NCI-H187 (cell line): Measurements from ENCODE around the gene SCO2.
A peak's percentile ranks its signal among the peaks of the same experiment; 100 is the strongest.

Source experiments
- DNase-seq, 2 experiments: peaks; one replicate each; lab custom pipeline; 2025; lab: John Stamatoyannopoulos, UW

SCO2 gene, protein sequence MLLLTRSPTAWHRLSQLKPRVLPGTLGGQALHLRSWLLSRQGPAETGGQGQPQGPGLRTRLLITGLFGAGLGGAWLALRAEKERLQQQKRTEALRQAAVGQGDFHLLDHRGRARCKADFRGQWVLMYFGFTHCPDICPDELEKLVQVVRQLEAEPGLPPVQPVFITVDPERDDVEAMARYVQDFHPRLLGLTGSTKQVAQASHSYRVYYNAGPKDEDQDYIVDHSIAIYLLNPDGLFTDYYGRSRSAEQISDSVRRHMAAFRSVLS

DNA sequence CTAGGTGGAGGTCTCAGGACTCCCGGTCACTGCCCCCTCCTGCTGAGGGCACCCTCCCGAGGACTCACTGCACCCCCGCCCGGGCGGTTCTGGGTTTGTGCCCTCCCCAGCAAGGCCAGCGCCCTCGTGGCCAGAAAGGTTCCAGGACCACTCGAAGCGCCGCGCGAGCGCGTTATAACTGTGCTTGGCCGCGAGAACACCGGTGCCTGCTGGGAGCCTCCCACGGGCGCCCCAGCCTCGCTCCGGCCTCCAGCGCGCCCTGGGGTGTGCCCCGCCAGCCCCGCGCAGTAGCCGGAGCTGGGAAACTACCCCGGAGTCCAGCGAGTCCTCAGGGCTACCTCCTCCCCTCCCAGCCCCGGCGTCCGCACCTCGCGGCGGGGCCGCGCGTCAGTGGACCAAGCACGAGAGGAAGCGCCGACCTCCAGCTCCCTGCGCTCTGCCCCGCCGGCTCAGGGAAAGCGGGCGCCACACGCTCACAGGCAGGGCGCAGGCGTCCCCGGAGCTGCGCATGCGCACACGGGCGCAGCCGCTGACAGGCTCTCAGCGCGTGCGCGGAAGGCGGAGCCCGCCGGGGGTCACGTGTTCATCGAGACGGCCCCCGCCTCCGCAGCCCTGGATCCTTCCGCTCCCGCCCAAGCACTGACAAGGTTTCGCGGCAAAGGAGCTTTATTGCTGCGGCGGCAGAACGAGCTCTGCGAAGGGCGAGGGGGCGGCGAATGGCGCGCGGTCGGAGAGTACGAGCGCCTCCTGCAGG lies at the start of gene SCO2:
Gene SCO2, minus strand, starts transcription at position 495 of the 754 bp plus-strand sequence. CDS start 1,187 bp downstream, outside the sequence.
- DNase-seq, result peak; percentile 14 to 59

DNA sequence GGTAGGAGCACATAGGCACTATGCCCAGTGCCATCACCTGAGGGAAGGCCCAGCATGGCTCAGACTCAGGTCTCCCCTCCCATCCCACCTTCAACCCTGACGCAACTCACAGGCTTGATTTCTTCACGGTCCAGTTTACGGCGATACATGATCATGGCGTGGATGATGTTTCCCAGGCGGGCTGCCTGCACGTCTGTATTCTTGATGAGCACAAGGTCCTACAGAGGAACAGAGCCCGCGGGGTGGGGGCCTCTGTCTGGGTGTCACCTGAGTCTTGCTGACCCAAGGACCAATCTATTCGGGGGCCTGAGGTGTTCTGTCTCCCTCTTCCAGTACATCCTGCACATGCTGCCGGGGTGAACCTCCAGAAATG lies 49.0 kb upstream of the SCO2 start:
- DNase-seq, result no peak

DNA sequence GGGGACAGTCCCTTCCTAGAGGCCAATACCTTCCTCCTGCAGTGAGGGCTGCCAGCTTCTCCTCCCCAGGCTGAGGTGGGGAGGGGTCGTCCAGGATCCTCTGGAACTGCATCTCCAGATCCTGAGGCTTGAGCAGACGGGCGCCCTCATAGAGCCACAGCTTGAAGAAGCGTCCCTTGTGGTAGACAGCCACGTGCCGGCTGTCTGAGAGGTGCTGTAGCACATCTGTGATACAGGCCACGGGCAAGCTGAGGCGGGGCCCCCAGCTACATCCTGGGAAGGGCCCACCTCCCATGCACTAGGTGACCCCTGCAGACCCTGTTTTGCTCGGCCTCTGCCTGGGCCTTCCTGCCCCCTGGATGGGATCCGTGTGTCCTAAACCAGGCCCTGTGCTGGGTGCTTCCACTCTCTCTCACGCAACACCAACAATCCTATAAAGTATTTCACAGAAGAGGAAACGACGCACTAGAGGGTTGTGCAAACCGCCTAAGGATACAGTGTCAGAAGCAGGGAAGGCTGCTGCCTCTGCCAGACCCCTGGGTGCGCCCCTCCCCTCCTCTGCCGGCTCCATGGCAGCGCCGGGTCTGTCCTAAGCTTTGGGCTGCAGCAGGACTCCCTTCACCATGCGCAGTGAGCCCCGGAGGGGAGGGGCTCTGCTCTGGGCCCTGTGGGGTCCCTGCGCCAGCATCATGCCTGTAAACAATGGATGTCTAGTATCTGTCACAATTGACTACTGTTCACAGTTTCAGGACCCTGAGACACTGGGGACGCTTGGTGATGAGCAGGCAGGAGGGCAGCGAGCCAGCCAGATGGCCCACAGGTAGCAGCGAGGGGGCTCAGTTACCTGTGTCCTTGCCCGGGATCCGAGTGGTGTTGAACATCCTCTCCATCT lies 48.3 kb upstream of the SCO2 start:
- no peak for DNase-seq

DNA sequence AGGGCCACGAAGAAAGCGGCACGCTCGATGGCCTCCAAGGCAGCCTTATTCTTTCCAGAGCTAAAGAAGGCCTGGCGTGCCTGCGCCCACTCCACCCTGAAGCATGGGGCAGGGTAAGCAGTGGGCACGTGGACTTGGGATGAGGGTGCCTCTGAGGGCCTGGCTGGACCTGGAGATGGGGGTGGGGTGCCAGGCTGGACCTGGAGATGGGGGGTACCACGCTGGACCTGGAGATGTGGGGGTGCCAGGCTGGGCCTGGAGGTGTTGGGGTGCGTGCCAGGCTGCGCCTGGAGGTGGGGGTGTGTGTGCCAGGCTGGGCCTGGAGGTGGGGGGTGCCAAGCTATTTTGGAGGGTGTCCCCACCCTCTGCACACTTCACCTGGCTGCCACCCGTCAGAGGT lies 47.6 kb upstream of the SCO2 start:
- DNase-seq, result no peak

DNA sequence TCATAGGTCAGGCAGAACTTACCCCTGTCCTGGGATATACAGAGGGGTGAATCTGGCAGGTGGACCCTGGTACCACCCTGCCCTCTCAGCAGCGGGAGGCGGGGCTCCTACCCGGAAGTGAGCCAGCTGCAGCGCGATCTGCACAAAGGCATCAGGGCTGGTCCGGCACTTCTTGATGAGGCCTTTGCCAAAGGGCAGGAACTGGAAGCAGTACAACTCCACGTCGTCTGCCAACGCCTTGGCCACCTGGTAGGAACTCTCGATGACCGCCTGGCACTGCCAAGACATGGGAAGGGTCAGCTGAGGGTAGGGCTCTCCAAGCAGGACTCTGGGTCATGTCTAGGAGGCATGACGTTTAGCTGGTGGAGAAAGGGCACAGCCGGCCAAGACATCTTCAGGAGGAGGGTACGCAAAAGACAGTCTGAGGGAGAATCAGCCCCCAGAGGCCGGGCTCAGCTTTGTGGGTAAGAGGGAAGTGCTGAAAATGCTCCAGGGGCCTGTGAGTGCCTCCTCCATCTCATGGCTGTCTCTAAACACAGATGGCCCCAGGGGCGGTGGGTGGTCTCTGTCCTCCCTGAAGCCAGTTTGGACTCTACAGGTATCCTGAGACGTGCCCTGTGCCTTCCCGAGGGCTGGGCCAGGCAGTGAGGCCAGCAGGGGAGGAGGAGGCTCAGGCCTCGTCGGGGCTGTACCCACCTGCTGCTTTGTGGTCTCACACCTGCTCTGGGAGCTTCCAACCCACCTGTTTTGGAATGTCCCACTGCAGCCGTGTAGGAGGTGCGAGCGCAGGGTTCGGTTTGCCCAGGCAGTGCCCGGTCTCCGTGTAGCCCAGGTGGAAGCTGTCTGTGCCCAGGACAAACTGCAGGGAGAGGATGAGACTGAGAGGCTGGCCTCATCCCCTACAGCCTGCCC lies 46.1 kb upstream of the SCO2 start:
- no peak for DNase-seq

DNA sequence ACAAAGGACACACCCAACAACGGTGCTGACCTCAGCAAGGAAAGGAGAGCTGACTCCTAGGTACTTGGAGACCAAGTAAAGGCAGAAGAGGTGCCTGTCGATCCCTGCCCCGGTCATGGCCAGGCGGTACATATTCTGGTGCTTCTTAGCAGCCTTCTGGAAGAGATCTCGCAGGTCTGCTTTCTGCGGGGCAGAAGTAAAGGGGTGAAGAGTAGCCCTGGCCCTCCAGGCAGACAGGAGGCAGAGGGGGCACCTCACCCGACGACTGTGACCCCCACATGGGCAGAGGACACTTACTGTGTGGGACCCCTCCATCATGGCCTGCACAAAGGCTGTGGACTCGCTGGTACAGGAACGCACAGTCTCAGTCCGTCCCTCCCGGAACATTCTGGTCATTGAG lies 45.5 kb upstream of the SCO2 start:
- DNase-seq, result no peak

DNA sequence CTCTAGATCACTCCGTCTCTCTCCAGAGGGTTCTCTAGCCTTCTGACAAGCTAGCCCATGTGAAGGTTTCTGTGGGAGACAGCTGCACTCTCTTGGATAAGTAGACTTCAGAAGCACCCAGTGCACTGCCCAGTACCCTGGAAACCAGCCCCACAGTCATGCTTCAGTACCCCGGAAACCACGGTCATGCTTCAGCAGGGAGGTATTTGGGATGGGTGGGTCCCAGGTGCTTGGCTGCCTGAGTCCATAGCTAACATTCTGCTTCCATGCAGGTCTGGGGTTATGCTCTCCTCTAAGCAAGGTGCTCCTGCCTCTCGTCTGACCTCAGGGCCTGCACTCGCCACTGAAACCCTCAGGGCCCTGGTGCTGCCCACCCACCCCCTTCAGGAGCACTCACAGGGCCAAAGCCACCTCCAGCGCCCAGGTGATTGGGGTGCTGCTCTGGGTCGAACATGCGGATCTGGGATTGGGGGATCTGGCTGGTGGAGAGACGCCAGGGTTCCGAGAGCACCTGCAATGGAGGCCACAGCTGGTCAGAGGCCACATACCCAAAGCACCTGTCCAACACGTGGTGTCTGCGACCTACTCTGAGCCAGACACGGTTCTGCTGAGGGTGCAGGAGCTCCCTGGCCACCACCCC lies 44.6 kb upstream of the SCO2 start:
- no peak for DNase-seq

DNA sequence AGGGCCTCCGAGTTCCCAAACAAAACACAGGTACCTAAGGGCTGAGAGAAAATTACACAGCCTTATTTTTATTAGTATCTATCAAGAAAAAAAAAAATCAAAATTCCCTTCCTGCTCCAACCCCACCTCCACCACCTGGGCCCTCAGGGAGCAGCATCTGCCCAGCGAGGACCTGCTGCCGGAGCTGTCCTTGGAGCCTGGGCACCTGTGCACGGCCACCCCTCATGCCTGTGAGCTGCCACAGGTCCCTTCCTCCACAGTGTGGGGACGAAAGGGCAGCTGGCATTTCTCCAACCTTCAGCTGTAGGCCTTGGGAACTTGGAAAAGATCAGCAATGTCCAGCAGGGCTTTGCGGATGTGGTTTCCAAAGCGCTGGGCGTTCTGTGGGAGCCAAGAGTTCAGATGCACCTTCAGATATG lies 43.7 kb upstream of the SCO2 start:
- DNase-seq, result no peak

DNA sequence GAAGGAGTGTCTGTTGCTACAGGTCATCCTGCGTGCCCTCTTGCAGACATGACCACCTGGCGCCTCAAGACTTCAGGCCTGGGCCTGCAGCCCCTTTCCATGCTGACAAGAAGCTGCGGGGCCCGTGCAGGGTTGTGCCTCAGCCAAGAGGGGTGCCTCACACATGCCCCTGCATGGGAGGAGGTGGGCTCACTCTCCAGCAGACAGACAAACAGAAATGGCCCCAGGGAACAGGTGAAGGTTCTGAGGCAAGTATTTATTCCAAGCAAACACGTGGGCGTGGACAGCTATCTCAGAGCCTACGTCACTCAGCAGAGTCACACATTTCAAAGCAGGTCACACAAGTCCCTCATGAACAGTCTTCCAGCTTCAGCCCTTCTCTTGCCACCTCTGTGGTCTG lies 43.2 kb upstream of the SCO2 start:
- no peak for DNase-seq

DNA sequence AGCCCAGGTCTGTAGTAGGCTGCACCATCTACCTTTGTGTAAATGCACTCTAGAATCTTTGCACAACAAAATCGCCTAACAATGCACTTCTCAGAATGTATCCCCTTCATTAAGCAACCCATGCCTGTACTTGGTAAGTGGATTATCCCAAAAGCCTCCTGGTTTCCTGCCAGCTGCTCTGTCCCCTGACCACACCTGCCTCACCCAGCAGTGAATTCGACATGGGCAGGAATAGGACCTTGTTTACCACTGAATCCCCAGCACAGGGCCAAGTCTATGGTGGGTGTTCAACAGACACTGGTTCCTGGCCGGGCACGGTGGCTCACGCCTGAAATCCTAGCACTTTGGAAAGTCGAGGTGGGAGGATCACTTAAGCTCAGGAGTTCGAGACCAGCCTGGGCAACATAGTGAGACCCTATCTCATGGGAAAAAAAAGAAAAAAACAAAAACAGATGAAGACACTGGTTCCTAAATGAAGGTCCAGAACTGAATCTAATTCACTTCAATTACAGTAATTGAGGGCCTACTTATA lies 42.4 kb upstream of the SCO2 start:
- no peak for DNase-seq

DNA sequence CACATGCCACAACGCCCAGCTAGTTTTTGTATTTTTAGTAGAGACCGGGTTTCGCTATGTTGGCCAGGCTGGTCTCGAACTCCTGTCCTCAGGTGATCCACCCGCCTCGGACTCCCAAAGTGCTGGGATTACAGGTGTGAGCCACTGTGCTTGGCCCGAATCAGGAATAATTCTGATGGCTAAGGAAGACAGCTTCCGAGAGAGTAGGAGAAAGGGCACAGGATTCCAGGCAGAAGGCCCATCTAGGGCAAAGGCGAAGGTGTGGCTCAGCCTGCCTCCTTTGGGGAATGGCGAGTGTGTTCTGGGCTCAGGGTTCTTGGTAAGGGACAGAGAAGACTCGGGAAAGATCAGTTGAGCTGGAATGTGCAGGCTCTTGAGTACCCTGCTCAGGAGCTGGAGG lies 38.9 kb upstream of the SCO2 start:
- DNase-seq, result no peak

DNA sequence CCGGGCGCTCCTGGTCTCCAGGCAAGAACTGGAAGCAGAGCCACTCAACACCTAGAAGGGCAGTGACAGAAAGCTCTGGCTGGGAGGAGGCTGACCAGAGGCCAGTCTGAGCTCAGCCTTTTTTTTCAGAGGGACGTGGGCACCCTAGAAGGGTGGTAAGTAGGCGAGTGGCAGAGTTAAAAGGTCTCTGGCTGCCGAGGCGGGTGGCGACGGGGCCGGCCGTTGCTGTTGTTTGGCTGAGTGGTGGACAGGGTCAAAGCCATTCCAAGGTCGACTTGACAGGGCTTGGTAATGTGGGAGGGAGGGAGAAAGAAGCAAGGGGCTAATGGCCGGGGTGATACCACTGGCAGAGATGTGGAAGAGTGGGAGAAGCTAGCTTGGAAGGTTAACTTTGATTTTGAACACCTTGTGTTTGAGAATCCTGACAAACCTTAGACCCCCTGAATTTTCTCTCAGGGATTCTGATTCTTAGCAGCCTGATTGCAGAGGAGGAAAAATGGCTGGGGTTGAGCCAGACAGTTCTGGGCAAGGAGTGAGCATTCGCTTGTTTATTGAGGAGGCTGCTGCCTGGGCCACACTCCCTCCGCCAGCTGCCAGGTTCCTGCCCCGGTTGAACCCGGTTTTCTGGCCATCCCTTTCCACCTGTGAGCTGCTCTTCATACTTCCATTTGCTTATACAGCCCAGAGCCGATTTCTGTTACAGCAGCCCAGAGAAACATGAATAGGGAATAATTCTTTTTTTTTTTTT lies 38.2 kb upstream of the SCO2 start:
- no peak for DNase-seq

DNA sequence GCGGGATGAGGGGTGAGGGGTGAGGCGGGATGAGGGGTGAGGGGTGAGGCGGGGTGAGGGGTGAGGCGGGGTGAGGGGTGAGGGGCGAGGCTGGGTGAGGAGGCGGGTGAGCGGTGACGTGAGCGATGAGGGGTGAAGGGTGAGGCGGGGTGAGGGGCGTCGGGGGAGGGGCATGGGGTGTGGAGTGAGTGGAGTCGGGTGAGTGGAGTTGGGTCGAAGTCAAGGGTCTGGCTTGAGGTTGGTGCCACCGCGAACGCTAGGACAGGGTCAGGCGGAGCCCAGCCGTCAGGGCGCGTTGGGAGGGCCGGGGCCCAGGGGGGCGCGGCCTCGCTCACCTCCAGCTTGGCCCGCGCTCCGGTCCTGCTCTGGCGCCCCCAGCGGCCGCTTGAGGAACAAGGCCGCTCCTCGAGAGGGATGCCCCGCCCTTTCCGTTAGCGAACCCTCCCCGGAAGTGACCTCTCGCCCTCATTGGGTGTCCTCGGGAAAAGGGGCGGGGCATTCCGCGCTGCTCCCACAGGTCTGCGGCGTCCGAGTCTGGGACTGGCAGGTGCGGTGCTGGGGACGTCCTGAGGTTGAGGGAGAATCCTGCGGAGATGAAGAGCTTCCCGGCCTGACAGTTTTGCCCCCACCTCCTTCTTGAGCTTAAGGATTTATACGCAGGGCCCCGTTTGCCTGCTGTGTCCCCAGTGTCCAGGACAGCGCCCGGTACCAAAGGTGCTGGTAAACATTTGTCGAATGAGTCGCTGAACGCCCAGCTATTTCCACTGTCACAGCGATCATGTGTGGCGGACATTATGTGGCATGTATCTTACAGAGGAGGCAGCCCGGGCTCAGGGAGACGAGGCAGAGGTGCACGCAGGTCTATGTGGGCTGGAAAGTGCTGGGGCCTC lies 37.4 kb upstream of the SCO2 start, which contains the start of gene SYCE3:
Gene SYCE3, minus strand, starts transcription at position 397 of the 890 bp plus-strand sequence. CDS start 6,514 bp downstream, outside the sequence.
- DNase-seq, result peak; percentile 12 to 68

DNA sequence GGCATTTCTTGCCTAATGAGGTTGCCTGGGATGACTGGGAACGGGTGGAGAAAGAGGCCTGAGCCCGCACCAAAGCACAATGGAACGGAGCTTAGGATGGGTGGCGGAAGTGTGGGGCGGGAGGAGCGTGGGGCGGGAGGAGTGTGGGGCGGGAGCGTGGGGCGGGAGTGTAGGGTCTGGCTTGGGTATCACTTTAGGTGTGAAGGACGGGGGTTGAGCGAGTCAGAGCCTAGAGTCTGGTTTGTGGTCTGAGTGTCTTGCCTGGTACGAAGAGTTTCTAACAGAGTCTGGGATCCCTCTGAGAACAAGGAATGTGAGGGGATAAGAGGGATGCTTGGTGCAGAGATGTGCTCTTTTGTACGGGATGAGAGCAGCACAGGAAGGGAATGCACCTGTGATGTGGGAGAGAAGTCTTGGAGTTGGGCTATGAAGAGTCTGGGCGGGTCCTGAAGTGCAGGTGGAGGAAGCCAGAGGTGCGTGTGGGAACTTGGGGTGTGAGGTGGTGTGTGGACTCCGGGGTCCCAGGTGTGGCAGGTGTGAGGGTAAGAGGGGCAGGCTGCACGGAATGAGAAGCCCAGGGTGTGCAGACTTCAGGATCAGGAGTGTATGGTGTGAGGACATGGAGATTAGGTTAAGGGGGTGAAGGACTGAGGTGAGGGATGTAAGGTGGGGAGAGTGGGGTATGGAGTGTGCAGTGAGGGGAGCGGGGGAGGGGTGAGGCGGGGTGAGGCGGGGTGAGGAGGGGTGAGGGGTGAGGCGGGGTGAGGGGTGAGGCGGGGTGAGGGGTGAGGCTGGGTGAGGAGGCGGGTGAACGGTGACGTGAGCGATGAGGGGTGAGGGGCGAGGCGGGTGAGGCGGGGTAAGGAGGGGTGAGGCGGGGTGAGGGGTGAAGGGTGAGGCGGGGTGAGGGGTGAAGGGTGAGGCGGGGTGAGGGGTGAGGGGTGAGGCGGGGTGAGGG lies 36.3 kb upstream of the SCO2 start:
- DNase-seq, result no peak

DNA sequence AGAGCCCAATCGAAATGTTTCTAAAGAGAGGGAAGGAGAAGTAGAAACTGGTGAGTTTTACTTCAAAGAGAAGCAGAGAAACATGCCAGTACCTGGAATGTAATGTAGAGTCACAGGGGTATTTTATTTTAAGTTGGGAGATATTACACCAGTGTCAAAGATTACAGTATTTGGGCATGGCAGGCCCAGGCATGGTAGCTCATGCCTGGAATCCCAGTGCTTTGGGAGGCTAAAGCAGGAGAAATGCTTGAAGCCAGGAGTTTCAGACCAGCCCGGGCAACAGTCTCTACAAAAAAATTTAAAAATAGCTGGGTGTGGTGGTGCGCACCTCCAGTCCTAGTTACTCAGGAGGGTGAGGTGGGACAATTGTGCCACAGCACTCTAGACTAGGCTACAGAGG lies 34.6 kb upstream of the SCO2 start:
- no peak for DNase-seq

DNA sequence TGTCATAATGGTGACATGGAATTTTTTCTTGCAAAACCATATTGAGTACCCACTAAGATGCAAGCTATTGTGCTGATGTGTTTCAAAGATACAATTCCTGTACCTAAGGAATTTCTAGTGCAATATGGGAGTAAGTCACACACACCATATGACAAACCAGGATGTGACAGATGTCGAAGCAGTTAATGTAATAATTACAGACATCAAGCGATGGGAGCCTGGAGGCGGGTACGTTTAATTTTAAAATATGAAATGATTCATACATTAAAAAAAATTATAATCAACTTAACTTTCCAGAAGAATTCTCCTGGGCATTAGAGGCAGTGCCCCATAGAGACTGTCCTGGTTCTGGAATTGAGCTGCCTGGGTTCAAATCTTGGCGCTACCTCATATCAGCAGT lies 31.3 kb upstream of the SCO2 start:
- no peak for DNase-seq

DNA sequence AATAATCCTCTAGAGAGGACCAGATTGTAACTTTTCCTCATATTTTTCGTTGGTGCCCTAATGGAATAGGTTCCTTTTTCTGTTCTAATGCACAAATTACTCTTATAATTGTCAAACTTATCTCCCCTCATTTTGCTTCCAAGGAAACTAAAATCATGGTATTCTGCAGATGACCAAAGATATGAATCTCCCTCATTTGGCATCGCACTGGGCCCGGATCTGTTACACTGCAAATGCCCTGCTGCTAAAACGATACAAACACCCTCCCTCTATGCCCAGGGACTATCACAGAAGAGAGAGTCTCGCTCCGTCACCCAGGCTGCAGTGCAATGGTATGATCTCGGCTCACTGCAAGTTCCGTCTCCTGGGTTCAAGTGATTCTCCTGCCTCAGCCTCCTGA lies 27.9 kb upstream of the SCO2 start:
- DNase-seq, result no peak
